Neural progenitor cell (in vitro differentiated cells): ENCODE results near the gene SETD2.

Experiments used
- CTCF ChIP-seq: fragments of 200-600 bp; sonication (generic); IDR thresholded peaks from 2 replicates; pipeline ENCODE4 v1.5.1; 2017; ENCODE audit warnings: antibody characterized with exemption, mild to moderate bottlenecking
- EZH2 ChIP-seq: fragments of 200-600 bp; sonication (generic); IDR thresholded peaks from 2 replicates; pipeline ENCODE4 v1.6.1; 2017; ENCODE audit warnings: antibody characterized with exemption, mild to moderate bottlenecking, moderate library complexity
- EZH2phosphoT487 ChIP-seq: fragments of 200-600 bp; sonication (generic); IDR thresholded peaks from 2 replicates; pipeline ENCODE4 v1.6.1; 2017; ENCODE audit warnings: antibody characterized with exemption

DNA sequence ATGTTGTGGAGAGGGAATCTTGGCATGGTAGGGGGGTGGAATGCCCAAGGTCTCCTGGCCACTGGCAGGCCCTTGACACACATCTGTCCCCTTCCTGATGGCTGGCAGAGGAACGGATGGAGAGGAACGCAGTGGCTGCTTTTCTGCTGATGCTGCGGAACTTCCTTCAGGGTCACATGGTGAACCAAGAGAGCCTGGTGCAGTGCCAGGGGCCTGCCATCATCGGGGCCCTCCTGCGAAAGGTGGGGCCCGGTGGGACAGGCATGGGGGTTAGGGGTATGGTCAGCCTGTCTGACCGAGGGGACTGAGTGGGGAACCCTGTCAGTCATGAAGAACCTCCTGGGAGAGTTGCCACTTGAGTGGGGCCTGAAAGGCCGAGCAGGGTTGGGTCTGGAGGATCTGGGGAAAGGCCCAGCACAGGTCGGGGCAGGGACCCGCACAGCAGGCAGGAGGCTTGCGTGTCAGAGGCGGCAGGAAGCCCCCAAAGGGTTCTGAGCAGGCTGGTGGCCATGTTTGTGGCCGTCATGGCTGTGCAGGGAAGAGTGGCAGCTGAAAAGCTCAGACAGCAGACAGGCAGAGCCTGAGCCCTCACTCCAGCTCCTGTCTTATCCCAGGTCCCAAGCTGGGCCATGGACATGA is 166.3 kb downstream of the SETD2 start:
- TF ChIP-seq CTCF (no peak), EZH2 (no peak), EZH2phosphoT487 (no peak)
